Mucosa of descending colon (tissue), 3 donors: ENCODE results near the gene BDH1. TPM values are rescaled to one million over a fixed set of nuclear protein-coding genes. Genes with fewer than 3 reads are reported as not detected.
"Not testable (repeated sequence)": the region's sequence is repeated elsewhere in the genome, so short reads cannot be mapped to it uniquely, and the experiment has no call there.

Experiments used
- ATAC-seq: fragments of 200-7000 bp; cut with Tn5 transposase; one replicate; pipeline ENCODE4 v1.9.1; 2020; ENCODE audit warnings: mild to moderate bottlenecking, moderate library complexity
- DNase-seq, 3 donors: peaks; one replicate each; pipeline ENCODE4 v3.0.0-alpha.2; 2020
- H3K36me3 ChIP-seq: fragments of 200-600 bp; one replicate; pipeline ENCODE4 v1.8.0; 2021; ENCODE audit warnings: low read depth, mild to moderate bottlenecking
- H3K4me1 ChIP-seq: fragments of 200-600 bp; one replicate; pipeline ENCODE4 v1.8.0; 2021; ENCODE audit warnings: low read depth, mild to moderate bottlenecking
- H3K4me3 ChIP-seq: fragments of 200-600 bp; one replicate; pipeline ENCODE4 v1.8.0; 2021; ENCODE audit warnings: mild to moderate bottlenecking
- H3K9me3 ChIP-seq: fragments of 200-600 bp; one replicate; pipeline ENCODE4 v1.8.0; 2021; ENCODE audit warnings: mild to moderate bottlenecking
- intact Hi-C, 2 donors: fragments of 100-400 bp; cut with DNase I in 1 of 2; cut with micrococcal nuclease in 1 of 2; formaldehyde crosslinking; loops; one replicate each; pipeline versions ENCODE4 v1.11.0 to v1.11.1; 2022; cut with DNase I, micrococcal nuclease
- total RNA-seq, 3 donors: library from RNA; stranded (reverse); fragmentation: NEBNext Ultra II Directional in 2 of 3; extraction: Animal tissue kit (Norgen Biotek cat#: 25700) in 2 of 3; gene quantifications; one replicate each; pipeline versions ENCODE4 v1.2.1 to v1.2.4, GENCODE V29; 2021 to 2023
- TF ChIP-seq, protein P1 (sequence below): fragments of 200-600 bp; IDR thresholded peaks from one replicate; pipeline ENCODE4 v1.8.0; 2022; ENCODE audit warnings: antibody characterized with exemption, mild to moderate bottlenecking
- donor health status: DM: no; HTN: no; CAD: no; lungs with moderate emphysema.
- donor health status: DM: no; HTN: no; CAD: no.
- donor health status: DM: no; HTN: yes; CAD: no.

The BDH1 gene
- total RNA-seq, 3 donors from 2014 or later = 79.3 to 246 (median 160) TPM

DNA sequence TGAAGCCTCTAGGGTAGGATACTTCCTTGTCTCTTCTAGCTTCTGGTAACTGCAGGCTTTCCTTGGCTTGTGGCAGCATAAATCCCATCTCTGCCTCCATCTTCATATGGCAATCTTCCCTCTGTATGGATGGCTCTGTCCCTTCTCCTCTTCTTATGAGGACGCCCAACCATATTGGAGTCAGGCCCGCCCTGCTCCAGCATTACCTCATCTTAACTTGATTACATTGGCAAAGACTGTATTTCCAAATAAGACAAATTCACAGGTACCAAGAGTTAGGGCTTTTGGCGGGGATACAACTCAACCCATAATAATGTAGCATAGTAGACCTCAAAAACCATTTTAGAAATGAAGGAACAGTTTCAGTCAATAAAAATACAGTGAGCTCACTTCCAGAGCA, 75.4 kb downstream of the BDH1 start:
- intact Hi-C loops = no loop called here
- Histone ChIP-seq H3K9me3 (no peaks in the 10 kb centered on the region), H3K4me3 (no peak overlapping the region), H3K4me1 (peaks cover 12% of the 10 kb centered on the region), H3K36me3 (no peaks in the 10 kb centered on the region)
- DNase-seq = peak in 1 of 3 donors; percentile 1
- TF ChIP-seq, protein P1, sequence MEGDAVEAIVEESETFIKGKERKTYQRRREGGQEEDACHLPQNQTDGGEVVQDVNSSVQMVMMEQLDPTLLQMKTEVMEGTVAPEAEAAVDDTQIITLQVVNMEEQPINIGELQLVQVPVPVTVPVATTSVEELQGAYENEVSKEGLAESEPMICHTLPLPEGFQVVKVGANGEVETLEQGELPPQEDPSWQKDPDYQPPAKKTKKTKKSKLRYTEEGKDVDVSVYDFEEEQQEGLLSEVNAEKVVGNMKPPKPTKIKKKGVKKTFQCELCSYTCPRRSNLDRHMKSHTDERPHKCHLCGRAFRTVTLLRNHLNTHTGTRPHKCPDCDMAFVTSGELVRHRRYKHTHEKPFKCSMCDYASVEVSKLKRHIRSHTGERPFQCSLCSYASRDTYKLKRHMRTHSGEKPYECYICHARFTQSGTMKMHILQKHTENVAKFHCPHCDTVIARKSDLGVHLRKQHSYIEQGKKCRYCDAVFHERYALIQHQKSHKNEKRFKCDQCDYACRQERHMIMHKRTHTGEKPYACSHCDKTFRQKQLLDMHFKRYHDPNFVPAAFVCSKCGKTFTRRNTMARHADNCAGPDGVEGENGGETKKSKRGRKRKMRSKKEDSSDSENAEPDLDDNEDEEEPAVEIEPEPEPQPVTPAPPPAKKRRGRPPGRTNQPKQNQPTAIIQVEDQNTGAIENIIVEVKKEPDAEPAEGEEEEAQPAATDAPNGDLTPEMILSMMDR = no peak
- no peak for ATAC-seq

DNA sequence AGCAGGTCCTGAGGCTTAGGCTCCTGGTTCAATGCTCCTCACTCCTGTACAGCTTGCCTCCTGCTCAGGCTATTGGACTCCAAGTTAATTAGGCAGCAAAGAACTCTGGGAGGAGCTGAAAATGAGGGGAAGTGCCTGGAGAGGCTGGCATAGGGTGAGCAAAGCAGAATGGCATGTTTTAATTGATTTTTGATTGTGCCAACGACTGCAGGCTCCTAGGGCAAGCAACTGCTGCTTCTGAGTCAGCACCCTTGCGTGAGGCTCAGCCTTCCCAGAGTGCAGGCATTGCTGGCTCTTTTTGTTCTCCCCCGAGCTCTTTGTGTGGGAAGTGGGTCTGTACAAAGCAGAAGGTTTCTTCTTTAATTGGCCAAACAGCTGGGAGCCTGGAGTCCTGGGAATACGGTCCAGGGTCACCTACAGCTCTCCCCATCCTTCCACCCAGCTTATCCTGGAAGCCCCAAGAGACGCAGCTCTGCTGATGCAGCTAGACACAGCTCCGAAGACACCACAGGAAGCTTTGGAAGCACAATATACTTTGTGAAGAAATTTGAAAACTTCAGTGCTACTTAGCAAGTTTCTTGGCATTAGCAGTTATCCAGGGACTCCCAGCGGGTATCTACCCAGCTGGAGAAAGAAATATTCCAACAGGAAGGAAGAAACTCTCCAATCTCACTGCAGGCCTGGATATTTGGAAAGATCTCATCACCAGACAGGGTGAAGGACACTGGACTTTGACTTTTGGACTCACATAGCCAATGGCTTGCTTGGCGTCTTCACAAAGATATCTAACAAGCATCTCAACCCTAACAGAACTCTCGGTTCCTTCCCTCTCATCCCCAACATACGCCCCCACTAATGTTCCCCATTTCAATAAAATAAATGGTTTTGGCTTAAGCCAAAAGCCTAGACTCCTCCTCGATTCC, 76.8 kb downstream of the BDH1 start:
- TF ChIP-seq, protein P1 = no peak
- H3K4me3 ChIP-seq = no peak overlapping the region
- H3K9me3 ChIP-seq = no peaks in the 10 kb centered on the region
- no peaks in the 10 kb centered on the region for H3K36me3 ChIP-seq
- ATAC-seq (peak; percentile 77), DNase-seq (peak in 1 of 3 donors; percentile 25)
- H3K4me1 ChIP-seq = peaks cover 12% of the 10 kb centered on the region
- intact Hi-C loops = no loop called here

DNA sequence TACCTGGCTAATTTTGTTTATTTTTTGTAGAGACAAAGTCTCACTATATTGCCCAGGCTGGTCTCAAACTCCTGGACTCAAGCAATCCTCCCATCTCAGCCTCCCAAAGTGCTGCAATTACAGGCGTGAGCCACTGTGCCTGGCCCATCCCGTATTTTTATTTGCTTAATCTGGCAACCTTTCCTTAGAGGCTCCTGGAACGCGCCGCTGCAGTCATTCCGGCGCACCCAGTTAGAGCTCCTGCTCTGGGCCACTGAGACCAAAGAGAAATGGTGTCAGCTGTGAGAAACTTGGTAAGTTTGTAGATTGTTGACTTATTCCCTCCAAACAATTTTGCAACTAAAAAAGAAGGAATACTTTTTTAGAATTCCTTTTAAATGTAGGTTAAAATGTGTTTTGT, 78.0 kb downstream of the BDH1 start:
- ATAC-seq (peak; percentile 92), DNase-seq (peak in 2 of 3 donors; percentile 55 to 63)
- H3K4me1 ChIP-seq = peaks cover 12% of the 10 kb centered on the region
- H3K36me3 ChIP-seq, H3K9me3 ChIP-seq, intact Hi-C loops, H3K4me3 ChIP-seq: not testable (repeated sequence)

DNA sequence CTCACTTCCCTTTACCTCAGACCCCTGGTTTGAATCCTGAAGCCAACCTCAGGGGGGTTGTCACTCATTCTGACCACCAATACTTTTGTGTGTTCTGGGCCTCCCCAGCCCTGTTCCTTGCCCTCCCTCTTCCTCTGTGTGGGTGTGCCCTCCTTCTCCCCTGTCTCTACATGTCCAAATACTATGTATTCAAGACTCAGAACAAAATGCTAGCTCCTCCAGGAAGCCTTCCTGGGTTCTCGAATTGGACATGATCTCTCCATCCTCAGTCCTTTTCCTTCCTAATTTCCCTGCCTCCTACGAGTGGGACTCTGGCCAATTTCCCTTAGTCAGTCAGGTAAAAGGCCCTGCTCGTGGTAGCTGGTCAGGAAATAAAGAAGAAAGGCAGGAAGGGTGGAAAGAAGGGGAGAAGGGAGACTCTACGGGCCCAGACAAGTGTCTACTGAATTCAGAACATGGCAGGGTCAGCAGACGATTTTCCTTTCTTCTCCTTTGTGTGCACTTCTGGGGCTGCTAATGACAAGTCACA, 79.7 kb downstream of the BDH1 start:
- intact Hi-C loops = no loop called here
- no peaks in the 10 kb centered on the region for H3K9me3 ChIP-seq
- DNase-seq = peak in 1 of 3 donors; percentile 1
- TF ChIP-seq, protein P1 = no peak
- no peak overlapping the region for H3K4me3 ChIP-seq
- no peaks in the 10 kb centered on the region for H3K36me3 ChIP-seq
- no peak for ATAC-seq
- H3K4me1 ChIP-seq = peaks cover 12% of the 10 kb centered on the region

DNA sequence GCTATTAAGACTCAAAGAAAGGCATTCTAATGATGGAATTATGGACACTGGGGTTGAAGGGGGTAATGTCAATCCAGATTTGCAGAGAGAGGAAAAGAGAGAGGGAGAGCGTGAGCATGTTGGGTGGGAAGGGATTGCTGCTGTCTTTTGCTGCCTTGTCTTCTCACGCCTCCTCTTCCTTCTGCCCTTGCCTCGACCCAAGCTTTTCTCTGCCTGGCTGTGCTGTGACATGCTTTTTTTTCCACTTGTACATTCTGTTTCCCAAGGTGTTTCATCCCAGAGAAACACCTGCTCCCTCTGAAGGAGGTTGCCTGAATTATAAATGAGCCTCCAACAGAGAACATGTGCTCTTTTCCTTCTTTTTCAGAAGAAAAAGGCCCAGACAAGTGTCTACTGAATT, 80.3 kb downstream of the BDH1 start:
- intact Hi-C loops = no loop called here
- DNase-seq (peak in 1 of 3 donors; percentile 2), ATAC-seq (no peak)
- peaks cover 12% of the 10 kb centered on the region for H3K4me1 ChIP-seq
- TF ChIP-seq, protein P1 = no peak
- H3K36me3 ChIP-seq = no peaks in the 10 kb centered on the region
- no peaks in the 10 kb centered on the region for H3K9me3 ChIP-seq
- H3K4me3 ChIP-seq = no peak overlapping the region

DNA sequence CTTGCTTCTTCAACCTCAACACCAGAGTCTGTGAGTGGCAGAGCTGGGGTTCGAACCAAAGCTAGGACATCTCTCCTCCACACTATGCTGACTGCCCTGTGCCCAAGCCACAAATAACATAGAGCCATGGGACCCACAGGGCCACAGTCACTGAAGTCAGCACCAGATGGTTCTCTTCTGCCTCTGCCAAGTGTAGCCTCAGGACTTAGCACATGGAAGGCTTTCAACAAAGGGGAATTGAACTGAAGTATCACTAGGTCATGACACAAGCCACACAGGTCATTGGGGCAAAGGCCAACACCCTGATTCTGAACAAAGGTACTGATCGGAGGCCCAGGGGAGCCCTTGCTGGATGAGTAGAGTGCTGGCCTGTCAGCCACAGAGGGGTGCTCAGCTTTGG, 83.6 kb downstream of the BDH1 start:
- TF ChIP-seq, protein P1 = no peak
- peaks cover 15% of the 10 kb centered on the region for H3K4me1 ChIP-seq
- no peaks in the 10 kb centered on the region for H3K9me3 ChIP-seq
- intact Hi-C loops = no loop called here
- ATAC-seq = no peak
- H3K36me3 ChIP-seq = no peaks in the 10 kb centered on the region
- H3K4me3 ChIP-seq = no peak overlapping the region
- no peak for DNase-seq
